ENCODE data around the gene SLC35F4. TPM values are rescaled to one million over a fixed set of nuclear protein-coding genes. Genes with fewer than 3 reads are reported as not detected.
A peak's percentile ranks its signal among the peaks of the same experiment; 100 is the strongest.

SLC35F4 gene
- total and polyA plus RNA-seq, 2 donors from 2014 or later = 0.30 TPM; not detected in 1

DNA sequence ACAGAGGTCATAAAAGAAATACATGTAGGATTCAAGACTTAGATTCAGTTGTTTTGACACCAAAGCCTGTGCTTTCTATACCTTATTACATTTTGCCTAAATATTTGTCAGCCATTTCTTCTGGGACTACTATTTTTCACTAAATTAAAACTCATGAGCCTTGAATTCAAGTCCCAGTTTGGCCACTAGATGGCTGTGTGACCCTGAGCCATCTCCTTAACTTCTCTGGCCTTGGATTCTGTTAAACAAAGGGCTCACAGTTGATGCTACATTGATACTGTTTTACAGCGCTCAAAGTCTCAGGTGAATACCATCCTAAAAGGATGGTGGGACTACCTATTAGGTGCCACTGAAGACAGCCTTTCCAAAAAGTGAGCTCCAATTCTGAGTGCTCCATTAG, 332.7 kb downstream of the SLC35F4 start:
- intact Hi-C loops (cut with DNase I) = no loop called here
- no peak for FAIRE-seq

GRCh38 chr14:57530571-57530970, 335.3 kb downstream of the SLC35F4 start:
- FAIRE-seq (no peak), DNase-seq (no peak)

More for the DNA sequence above, 332.7 kb downstream of the SLC35F4 start:
- Histone ChIP-seq H3K36me3 (ENCODE audit: control insufficient read depth in 2 of 3, insufficient read depth in 3 of 3, low read length in 3 of 3) (no peaks in the 10 kb centered on the region), H3K9me3 (ENCODE audit: control insufficient read depth in 2 of 3, insufficient read depth in 1 of 3, low read length in 3 of 3) (no peaks in the 10 kb centered on the region), H3K4me3 (ENCODE audit: low read length in 3 of 3) (no peak overlapping the region), H3K27ac (ENCODE audit: low read depth in 2 of 2, low read length in 2 of 2) (no peak overlapping the region), H3K9ac (ENCODE audit: low read length in 3 of 3) (no peak overlapping the region), H3K4me1 (ENCODE audit: control insufficient read depth in 2 of 3, insufficient read depth in 2 of 3, low read depth in 1 of 3, low read length in 3 of 3) (no peaks in the 10 kb centered on the region), H3K27me3 (ENCODE audit: control insufficient read depth, insufficient read depth, low read length) (no peaks in the 10 kb centered on the region)
- TF ChIP-seq CTCF (IDR thresholded peaks at IDR 0.05; ENCODE audit: borderline replicate concordance, extremely low read depth, insufficient read depth) = peak; percentile 68
- peak in 2 of 5 donors; percentile 37 to 53 for DNase-seq

DNA sequence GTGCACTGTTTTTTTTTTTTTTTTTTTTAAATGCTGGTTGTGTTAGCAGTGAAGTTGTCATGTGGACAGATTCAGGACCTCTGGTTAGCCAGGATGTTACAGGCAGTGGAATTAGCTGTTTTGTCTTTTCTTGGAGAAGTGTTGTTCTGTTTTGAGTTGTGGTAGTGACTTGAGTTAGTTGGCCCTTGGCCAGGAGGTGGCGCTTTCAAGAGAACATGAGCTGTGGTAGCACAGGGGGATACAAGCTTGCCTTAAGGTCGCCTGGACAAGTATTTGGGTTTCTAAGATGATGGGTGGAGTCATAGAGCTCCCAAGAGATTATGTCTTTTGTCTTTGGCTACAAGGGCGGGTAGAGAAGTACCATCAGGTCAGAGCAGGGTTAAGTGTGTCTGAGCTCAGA, 338.9 kb downstream of the SLC35F4 start:
- Histone ChIP-seq H3K9me3 (ENCODE audit: control insufficient read depth in 2 of 3, insufficient read depth in 1 of 3, low read length in 3 of 3) (no peaks in the 10 kb centered on the region), H3K36me3 (ENCODE audit: control insufficient read depth in 2 of 3, insufficient read depth in 3 of 3, low read length in 3 of 3) (no peaks in the 10 kb centered on the region), H3K27ac (ENCODE audit: low read depth in 2 of 2, low read length in 2 of 2) (no peak overlapping the region), H3K9ac (ENCODE audit: low read length in 3 of 3) (no peak overlapping the region), H3K4me1 (ENCODE audit: control insufficient read depth in 2 of 3, insufficient read depth in 2 of 3, low read depth in 1 of 3, low read length in 3 of 3) (peaks cover 0 to 2% (median 0%) of the 10 kb centered on the region in 3 donors), H3K4me3 (ENCODE audit: low read length in 3 of 3) (no peak overlapping the region), H3K27me3 (ENCODE audit: control insufficient read depth, insufficient read depth, low read length) (no peaks in the 10 kb centered on the region)
- intact Hi-C loops (cut with DNase I) = no loop called here
- FAIRE-seq (no peak), DNase-seq (no peak)
- TF ChIP-seq CTCF (IDR thresholded peaks at IDR 0.05; ENCODE audit: borderline replicate concordance, extremely low read depth, insufficient read depth) = no peak

More at GRCh38 chr14:57530571-57530970, 335.3 kb downstream of the SLC35F4 start:
- H3K4me3 ChIP-seq (ENCODE audit: low read length in 3 of 3) = no peak overlapping the region
- H3K36me3 ChIP-seq (ENCODE audit: control insufficient read depth in 2 of 3, insufficient read depth in 3 of 3, low read length in 3 of 3) = no peaks in the 10 kb centered on the region
- no peak for TF ChIP-seq CTCF (IDR thresholded peaks at IDR 0.05; ENCODE audit: borderline replicate concordance, extremely low read depth, insufficient read depth)
- H3K9me3 ChIP-seq (ENCODE audit: control insufficient read depth in 2 of 3, insufficient read depth in 1 of 3, low read length in 3 of 3) = no peaks in the 10 kb centered on the region
- no peak overlapping the region for H3K9ac ChIP-seq (ENCODE audit: low read length in 3 of 3)
- peaks cover 0 to 2% (median 0%) of the 10 kb centered on the region in 3 donors for H3K4me1 ChIP-seq (ENCODE audit: control insufficient read depth in 2 of 3, insufficient read depth in 2 of 3, low read depth in 1 of 3, low read length in 3 of 3)
- H3K27me3 ChIP-seq (ENCODE audit: control insufficient read depth, insufficient read depth, low read length) = no peaks in the 10 kb centered on the region
- intact Hi-C loops (cut with DNase I) = no loop called here
- no peak overlapping the region for H3K27ac ChIP-seq (ENCODE audit: low read depth in 2 of 2, low read length in 2 of 2)

- no peak overlapping the region for H3K27ac ChIP-seq (ENCODE audit: low read depth in 2 of 2, low read length in 2 of 2)
- intact Hi-C loops (cut with DNase I) = no loop called here
- H3K36me3 ChIP-seq (ENCODE audit: control insufficient read depth in 2 of 3, insufficient read depth in 3 of 3, low read length in 3 of 3) = no peaks in the 10 kb centered on the region
- DNase-seq (no peak), FAIRE-seq (no peak)
- TF ChIP-seq CTCF (IDR thresholded peaks at IDR 0.05; ENCODE audit: borderline replicate concordance, extremely low read depth, insufficient read depth) = no peak
- no peak overlapping the region for H3K9ac ChIP-seq (ENCODE audit: low read length in 3 of 3)
- H3K9me3 ChIP-seq (ENCODE audit: control insufficient read depth in 2 of 3, insufficient read depth in 1 of 3, low read length in 3 of 3) = no peaks in the 10 kb centered on the region
- H3K4me3 ChIP-seq (ENCODE audit: low read length in 3 of 3) = no peak overlapping the region
- no peaks in the 10 kb centered on the region for H3K4me1 ChIP-seq (ENCODE audit: control insufficient read depth in 2 of 3, insufficient read depth in 2 of 3, low read depth in 1 of 3, low read length in 3 of 3)
- no peaks in the 10 kb centered on the region for H3K27me3 ChIP-seq (ENCODE audit: control insufficient read depth, insufficient read depth, low read length)
Observed at GRCh38 chr14:57519043-57519442, 346.8 kb downstream of the SLC35F4 start.

All from kidney (tissue), 14 donors.